Prostate gland (tissue), 2 donors: Measurements from ENCODE around the gene FAM114A1.

Experiments used
- CTCF ChIP-seq, 4 experiments: fragments of 200-600 bp in 2 of 4; fragments of 450-650 bp in 2 of 4; sonication (generic) in 2 of 4; IDR thresholded peaks; 1 replicate in 3 of 4; 2 replicates in 1 of 4; pipeline ENCODE4 v1.5.1; 2016 to 2019; ENCODE audit warnings: antibody characterized with exemption in 4 of 4, mild to moderate bottlenecking in 2 of 4, moderate library complexity in 2 of 4
- POLR2A ChIP-seq: fragments of 450-650 bp; IDR thresholded peaks from one replicate; pipeline ENCODE4 v1.6.1; 2016; ENCODE audit warnings: antibody characterized with exemption, mild to moderate bottlenecking
- POLR2AphosphoS5 ChIP-seq: sonication (generic); formaldehyde crosslinking; IDR thresholded peaks from one replicate; pipeline ENCODE4 v1.6.1; 2017; ENCODE audit warnings: antibody characterized with exemption

GRCh38 chr4:38866973-38867477 is 581 bp upstream of the FAM114A1 start:
- TF ChIP-seq CTCF (IDR thresholded peaks at IDR 0.05) (peak in 1 of 4 experiments; percentile 12), POLR2A (no peak), POLR2AphosphoS5 (no peak)
